ENCODE data around the gene NME3. TPM values are rescaled to one million over a fixed set of nuclear protein-coding genes. Genes with fewer than 3 reads are reported as not detected.

The NME3 gene
- total and polyA plus RNA-seq, 2 of the 4 experiments (the other 2 are of a cell fraction): 12.7 to 41.2 TPM

DNA sequence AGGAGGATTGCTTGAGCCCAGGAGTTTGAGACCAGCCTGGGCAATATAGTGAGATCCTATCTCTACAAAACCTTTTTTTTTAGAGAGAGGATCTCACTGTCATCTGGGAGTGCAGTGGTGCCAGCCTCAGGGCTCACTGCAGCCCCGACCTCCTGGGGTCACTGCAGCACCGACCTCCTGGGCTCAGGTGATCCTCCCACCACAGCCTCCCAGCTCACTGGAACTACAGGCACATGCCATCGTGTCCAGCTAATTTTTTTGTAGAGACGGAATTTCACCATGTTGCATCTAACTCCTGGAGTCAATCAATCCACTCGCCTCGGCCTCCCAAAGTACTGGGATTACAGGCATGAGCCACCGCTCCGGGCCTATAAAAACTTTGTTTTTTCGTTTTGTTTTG is 50.0 kb downstream of the NME3 start (continued):
- TF ChIP-seq, protein P1, sequence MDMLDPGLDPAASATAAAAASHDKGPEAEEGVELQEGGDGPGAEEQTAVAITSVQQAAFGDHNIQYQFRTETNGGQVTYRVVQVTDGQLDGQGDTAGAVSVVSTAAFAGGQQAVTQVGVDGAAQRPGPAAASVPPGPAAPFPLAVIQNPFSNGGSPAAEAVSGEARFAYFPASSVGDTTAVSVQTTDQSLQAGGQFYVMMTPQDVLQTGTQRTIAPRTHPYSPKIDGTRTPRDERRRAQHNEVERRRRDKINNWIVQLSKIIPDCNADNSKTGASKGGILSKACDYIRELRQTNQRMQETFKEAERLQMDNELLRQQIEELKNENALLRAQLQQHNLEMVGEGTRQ (IDR thresholded peaks at IDR 0.05; ENCODE audit: low read depth, low read length): no peak

Small RNAs within 50 kb of the gene (microRNA-seq; reads per million reads assigned to microRNA genes)
- gene MIR3177 (ENCODE audit: insufficient read depth in 1 of 2, insufficient read length in 1 of 2, unreplicated experiment in 1 of 2): 2.9 to 41.3 reads per million in 2 experiments

Small RNAs within 50 kb of the gene (small RNA-seq; reads per million reads assigned to genes)
- gene MIR3177: 0 to 2.8 (median 2.0) reads per million in 5 experiments

Other genes with a start within 250 kb of the NME3 start
- gene TMEM204, start 237.9 kb downstream of the NME3 start, total RNA-seq (2012; rRNA removed): 7.0 and 7.2 TPM in 2 replicates
- 12.3 and 13.2 TPM in 2 replicates for gene TMEM204, start 237.9 kb downstream of the NME3 start, polyA plus RNA-seq (2012; rRNA removed)
- gene IFT140, start 159.5 kb downstream of the NME3 start, total RNA-seq (2012; rRNA removed): 20.3 and 24.2 TPM in 2 replicates
- gene IFT140, start 159.5 kb downstream of the NME3 start, polyA plus RNA-seq (2012; rRNA removed): 8.4 and 9.2 TPM in 2 replicates
- 3.2 and 3.9 TPM in 2 replicates for gene CRAMP1, start 159.2 kb downstream of the NME3 start, total RNA-seq (2012; rRNA removed)
- 11.9 and 12.0 TPM in 2 replicates for gene CRAMP1, start 159.2 kb downstream of the NME3 start, polyA plus RNA-seq (2012; rRNA removed)
- gene JPT2, start 93.3 kb downstream of the NME3 start, total RNA-seq (2012; rRNA removed): 40.0 and 48.0 TPM in 2 replicates
- gene JPT2, start 93.3 kb downstream of the NME3 start, polyA plus RNA-seq (2012; rRNA removed): 41.5 and 57.2 TPM in 2 replicates
- gene MAPK8IP3, start 65.3 kb downstream of the NME3 start, total RNA-seq (2012; rRNA removed): 15.6 and 17.0 TPM in 2 replicates
- gene MAPK8IP3, start 65.3 kb downstream of the NME3 start, polyA plus RNA-seq (2012; rRNA removed): 69.1 and 73.0 TPM in 2 replicates
- gene EME2, start 1.3 kb upstream of the NME3 start, total RNA-seq (2012; rRNA removed): 1.3 and 1.4 TPM in 2 replicates
- gene EME2, start 1.3 kb upstream of the NME3 start, polyA plus RNA-seq (2012; rRNA removed): 9.6 and 11.1 TPM in 2 replicates
- gene MRPS34, start 1.6 kb upstream of the NME3 start, total RNA-seq (2012; rRNA removed): 68.5 and 73.3 TPM in 2 replicates
- 80.4 and 87.2 TPM in 2 replicates for gene MRPS34, start 1.6 kb upstream of the NME3 start, polyA plus RNA-seq (2012; rRNA removed)
- 9.1 and 10.6 TPM in 2 replicates for gene SPSB3, start 11.0 kb upstream of the NME3 start, total RNA-seq (2012; rRNA removed)
- 30.8 and 34.0 TPM in 2 replicates for gene SPSB3, start 11.0 kb upstream of the NME3 start, polyA plus RNA-seq (2012; rRNA removed)
- gene NUBP2, start 11.4 kb upstream of the NME3 start, total RNA-seq (2012; rRNA removed): 51.1 and 131 TPM in 2 replicates
- 62.6 and 75.9 TPM in 2 replicates for gene NUBP2, start 11.4 kb upstream of the NME3 start, polyA plus RNA-seq (2012; rRNA removed)
- gene IGFALS, start 22.2 kb upstream of the NME3 start, total RNA-seq (2012; rRNA removed): not detected in 2 replicates
- not detected in 2 replicates for gene IGFALS, start 22.2 kb upstream of the NME3 start, polyA plus RNA-seq (2012; rRNA removed)
- 30.8 and 35.6 TPM in 2 replicates for gene HAGH, start 55.3 kb upstream of the NME3 start, total RNA-seq (2012; rRNA removed)
- 52.2 and 58.6 TPM in 2 replicates for gene HAGH, start 55.3 kb upstream of the NME3 start, polyA plus RNA-seq (2012; rRNA removed)
- gene FAHD1, start 55.7 kb upstream of the NME3 start, total RNA-seq (2012; rRNA removed): 85.8 and 85.9 TPM in 2 replicates
- 65.3 and 81.8 TPM in 2 replicates for gene FAHD1, start 55.7 kb upstream of the NME3 start, polyA plus RNA-seq (2012; rRNA removed)
- gene MEIOB, start 100.6 kb upstream of the NME3 start, total RNA-seq (2012; rRNA removed): under 0.01 TPM in 1 of 2 replicates, not detected in the other
- 0.14 TPM in 1 of 2 replicates, not detected in the other for gene MEIOB, start 100.6 kb upstream of the NME3 start, polyA plus RNA-seq (2012; rRNA removed)
- not detected in 2 replicates for gene HS3ST6, start 146.9 kb upstream of the NME3 start, total RNA-seq (2012; rRNA removed)
- not detected in 2 replicates for gene HS3ST6, start 146.9 kb upstream of the NME3 start, polyA plus RNA-seq (2012; rRNA removed)
- 11.9 and 17.0 TPM in 2 replicates for gene MSRB1, start 171.7 kb upstream of the NME3 start, total RNA-seq (2012; rRNA removed)
- 32.3 and 35.1 TPM in 2 replicates for gene MSRB1, start 171.7 kb upstream of the NME3 start, polyA plus RNA-seq (2012; rRNA removed)
- not detected in 2 replicates for gene RPL3L, start 183.1 kb upstream of the NME3 start, total RNA-seq (2012; rRNA removed)
- not detected in 2 replicates for gene RPL3L, start 183.1 kb upstream of the NME3 start, polyA plus RNA-seq (2012; rRNA removed)
- 189 and 194 TPM in 2 replicates for gene NDUFB10, start 188.0 kb upstream of the NME3 start, total RNA-seq (2012; rRNA removed)
- 220 and 287 TPM in 2 replicates for gene NDUFB10, start 188.0 kb upstream of the NME3 start, polyA plus RNA-seq (2012; rRNA removed)
- 2,703 and 2,852 TPM in 2 replicates for gene RPS2, start 193.3 kb upstream of the NME3 start, total RNA-seq (2012; rRNA removed)
- 6,941 and 7,712 TPM in 2 replicates for gene RPS2, start 193.3 kb upstream of the NME3 start, polyA plus RNA-seq (2012; rRNA removed)
- gene RNF151, start 195.3 kb upstream of the NME3 start, total RNA-seq (2012; rRNA removed): not detected in 2 replicates
- not detected in 2 replicates for gene RNF151, start 195.3 kb upstream of the NME3 start, polyA plus RNA-seq (2012; rRNA removed)
- gene TBL3, start 200.5 kb upstream of the NME3 start, total RNA-seq (2012; rRNA removed): 38.5 and 40.3 TPM in 2 replicates
- 60.8 and 61.5 TPM in 2 replicates for gene TBL3, start 200.5 kb upstream of the NME3 start, polyA plus RNA-seq (2012; rRNA removed)
- gene NOXO1, start 209.9 kb upstream of the NME3 start, total RNA-seq (2012; rRNA removed): not detected in 2 replicates
- gene NOXO1, start 209.9 kb upstream of the NME3 start, polyA plus RNA-seq (2012; rRNA removed): 0.32 and 0.56 TPM in 2 replicates
- gene GFER, start 212.7 kb upstream of the NME3 start, total RNA-seq (2012; rRNA removed): 6.8 and 8.6 TPM in 2 replicates
- gene GFER, start 212.7 kb upstream of the NME3 start, polyA plus RNA-seq (2012; rRNA removed): 19.8 and 28.0 TPM in 2 replicates
- 1.8 and 1.9 TPM in 2 replicates for gene SYNGR3, start 218.4 kb upstream of the NME3 start, total RNA-seq (2012; rRNA removed)
- gene SYNGR3, start 218.4 kb upstream of the NME3 start, polyA plus RNA-seq (2012; rRNA removed): 5.8 and 6.6 TPM in 2 replicates
- 3.4 and 4.4 TPM in 2 replicates for gene ZNF598, start 238.3 kb upstream of the NME3 start, total RNA-seq (2012; rRNA removed)
- 36.4 and 40.6 TPM in 2 replicates for gene ZNF598, start 238.3 kb upstream of the NME3 start, polyA plus RNA-seq (2012; rRNA removed)
- 0.18 TPM in 1 of 2 replicates, not detected in the other for gene NPW, start 248.2 kb upstream of the NME3 start, total RNA-seq (2012; rRNA removed)
- gene NPW, start 248.2 kb upstream of the NME3 start, polyA plus RNA-seq (2012; rRNA removed): 2.0 and 3.7 TPM in 2 replicates